ENCODE data around the gene SLC45A1.
"Not testable (repeated sequence)": the region's sequence is repeated elsewhere in the genome, so short reads cannot be mapped to it uniquely, and the experiment has no call there.

The SLC45A1 gene

DNA sequence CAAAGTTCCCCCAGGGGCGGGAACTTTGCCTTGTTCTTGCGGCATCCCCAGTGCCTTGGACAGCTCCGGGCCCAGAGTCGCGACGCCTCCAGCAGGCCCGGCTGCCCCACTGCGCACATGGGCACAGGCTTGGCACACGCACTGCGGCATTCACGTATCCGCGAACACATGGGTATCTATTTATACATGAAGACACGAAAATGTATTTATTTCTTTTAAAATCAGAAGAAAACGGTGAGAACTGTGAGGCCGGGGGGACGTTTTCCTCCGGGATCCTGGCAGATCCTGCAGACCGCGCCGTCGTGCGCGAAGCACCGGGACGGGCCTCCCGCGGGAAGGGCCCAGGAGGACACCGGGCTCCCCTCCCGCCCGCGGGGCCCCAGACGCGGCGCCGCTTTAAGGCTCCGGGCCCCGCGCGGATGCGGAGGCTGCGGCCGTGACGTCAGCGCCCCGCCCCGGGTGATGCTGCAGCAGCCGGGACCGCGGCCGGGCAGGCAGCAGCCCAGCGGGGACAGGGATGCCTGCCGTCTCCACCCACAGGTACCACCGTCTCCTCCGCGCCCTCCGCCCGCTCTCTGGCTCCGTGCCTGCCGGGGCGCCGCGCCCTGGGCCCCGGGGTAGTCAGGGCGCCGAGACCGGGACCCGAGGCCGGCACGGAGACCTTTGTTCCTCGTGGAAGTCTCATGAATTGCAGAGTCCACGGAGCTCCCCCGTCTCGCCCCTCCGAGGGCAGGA is at the start of gene SLC45A1:
SLC45A1 (plus strand) TSS at position 468 of the 735 bp plus-strand sequence. CDS start 6,216 bp downstream, outside the sequence.
- FAIRE-seq = no peak

GRCh38 chr1:8273036-8273435 is 44.9 kb upstream of the SLC45A1 start:
- no peak for FAIRE-seq

DNA sequence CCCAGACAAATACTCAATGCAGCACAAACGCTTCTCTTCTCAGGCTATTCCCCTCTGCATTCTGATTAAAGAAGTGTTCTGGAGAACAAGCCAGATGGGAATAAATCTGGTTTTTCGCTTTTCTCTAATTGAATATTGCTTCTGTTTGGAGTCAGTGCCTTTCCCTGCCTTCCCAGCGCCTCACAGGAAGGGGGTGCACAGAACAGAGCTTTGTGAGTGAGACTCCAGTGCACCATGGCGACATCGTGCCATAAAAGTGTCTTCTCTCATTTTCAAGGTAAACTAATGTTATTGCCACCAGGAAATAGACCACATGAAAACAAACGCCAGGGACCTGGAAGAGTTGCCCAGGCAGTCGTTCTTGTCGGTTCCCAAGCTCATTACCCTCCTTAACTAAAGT is 43.6 kb upstream of the SLC45A1 start:
- FAIRE-seq = no peak

DNA sequence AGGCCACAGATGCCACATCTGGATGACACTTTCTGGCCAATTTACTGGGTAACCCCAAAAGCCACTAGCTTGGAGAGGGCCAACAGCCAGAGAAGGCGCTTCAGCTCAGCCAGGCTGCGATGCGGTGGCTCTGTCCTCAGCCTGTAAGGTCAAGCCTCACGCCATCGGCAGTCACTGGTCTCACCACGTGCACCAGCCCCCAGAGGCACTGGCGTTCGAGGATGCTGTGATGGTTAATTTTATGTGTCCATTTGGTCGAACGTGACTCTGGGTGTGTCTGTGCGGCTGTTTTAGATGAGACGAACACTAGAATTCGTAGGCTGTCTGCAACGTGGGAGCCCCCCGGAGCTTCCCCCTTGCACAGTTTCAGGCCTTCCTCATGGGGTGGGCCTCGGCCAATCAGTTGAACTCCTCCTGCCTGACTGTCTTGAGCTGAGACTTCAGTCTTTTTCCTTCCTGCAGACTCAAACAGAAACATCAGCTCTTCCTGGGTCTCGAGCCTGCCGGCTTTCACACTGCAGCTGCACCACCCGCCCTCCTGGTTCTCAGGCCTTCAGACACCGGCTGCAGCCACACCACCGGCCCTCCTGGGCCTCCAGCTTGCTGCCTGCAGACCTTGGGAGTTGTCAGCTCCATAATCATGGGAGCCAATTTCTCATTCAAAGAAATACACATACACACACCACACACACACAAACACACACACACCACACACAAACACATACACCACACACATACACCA is 41.6 kb upstream of the SLC45A1 start:
- FAIRE-seq = no peak

DNA sequence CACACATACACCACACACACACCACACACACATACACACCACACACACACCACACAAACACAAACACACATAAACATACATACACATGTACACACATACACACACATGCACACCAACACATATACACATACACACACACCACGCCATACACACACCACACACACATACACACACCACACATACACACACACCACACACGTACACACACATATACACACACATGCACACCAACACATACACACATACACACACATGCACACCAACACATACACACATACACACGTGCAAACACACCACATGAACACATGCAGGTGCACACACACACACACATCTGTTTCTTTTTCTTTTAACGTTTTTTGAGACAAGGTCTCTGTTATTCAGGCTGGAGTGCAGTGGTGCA is 41.0 kb upstream of the SLC45A1 start:
- no peak for FAIRE-seq

DNA sequence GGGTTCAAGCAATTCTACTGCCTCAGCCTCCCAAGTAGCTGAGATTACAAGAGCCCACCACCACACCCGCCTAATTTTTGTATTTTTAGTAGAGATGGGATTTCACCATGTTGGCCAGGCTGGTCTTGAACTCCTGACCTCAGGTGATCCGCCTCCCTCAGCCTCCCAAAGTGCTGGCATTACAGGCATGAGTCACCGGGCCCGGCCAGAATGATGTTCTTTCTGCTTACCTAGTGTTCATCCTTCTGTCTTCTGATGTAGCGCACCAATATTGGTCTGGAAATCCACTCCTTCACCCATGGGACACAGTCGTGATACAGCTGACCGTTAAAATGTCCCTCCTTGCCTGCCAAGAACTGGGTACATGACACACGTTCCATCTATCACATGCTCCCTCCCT is 39.2 kb upstream of the SLC45A1 start:
- FAIRE-seq = not testable (repeated sequence)

DNA sequence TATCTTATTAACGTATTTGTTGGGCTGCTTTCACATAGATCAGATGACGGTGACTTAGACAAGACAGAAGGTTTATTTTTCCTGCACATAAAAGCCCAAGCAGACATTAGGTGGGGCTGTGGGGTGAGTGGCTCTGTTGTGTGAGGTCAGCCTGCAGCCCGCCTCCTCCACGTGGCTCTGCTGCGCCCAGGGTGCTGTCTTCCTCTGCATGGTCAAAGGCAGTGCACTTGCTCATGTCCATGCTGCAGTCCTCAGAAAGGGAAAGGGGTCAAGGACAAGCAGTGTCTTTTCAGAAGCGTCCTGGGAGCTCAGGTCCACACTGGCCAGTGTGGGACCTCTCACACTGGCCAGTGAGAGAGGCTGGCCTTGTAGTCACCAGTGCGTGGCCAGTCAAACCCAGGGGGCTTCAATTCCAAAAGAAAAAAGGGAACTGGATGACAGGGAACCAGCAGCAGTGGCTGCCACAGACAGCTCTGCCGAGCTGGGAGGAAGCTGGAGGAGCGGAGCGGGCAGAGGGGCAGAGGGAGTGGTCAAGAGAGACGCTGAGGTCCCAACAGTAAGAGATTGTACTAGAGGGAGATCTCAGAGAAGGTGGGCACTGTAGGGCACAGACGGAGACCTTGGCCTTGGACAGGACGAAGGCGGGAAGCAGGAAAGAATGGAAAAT is 35.9 kb upstream of the SLC45A1 start:
- FAIRE-seq = no peak

DNA sequence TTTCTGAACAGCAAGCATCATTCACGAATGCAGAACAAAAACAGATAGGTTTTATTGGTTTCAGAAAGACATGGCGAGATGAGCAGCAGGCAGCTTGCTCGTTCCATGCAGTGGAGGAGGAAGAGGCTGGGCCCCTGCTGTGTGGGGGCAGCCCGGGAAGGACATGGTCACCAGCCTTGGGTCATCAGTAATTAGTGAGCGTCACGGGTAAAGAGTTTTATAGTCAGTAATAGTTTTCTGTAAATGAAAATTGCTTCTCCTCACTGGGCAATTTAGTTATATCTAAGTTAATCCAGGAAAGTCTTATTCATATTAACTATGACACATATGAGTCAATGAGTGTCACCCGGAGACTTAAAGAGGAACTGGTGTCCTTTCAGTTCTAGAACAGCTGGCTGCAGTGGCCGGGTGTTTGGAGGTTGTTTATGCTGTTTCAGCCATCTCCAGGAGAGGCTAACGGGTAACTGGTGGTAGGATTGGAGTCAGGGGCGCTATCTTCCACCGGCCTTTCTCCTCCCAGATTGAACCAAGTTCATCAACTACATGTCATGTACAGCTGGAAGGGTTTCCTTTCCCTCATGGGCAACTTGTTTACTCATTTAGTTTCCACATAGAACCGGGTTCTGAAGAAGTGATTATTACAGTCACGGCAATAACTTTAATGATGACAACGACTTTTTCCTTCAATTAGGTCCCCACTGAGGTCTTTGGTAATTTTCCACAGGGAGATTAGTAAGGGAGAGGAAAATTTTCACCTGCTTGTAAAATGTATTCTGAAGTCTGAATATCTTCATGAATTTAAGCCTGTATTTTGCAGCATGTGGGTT is 34.6 kb upstream of the SLC45A1 start:
- FAIRE-seq = no peak

DNA sequence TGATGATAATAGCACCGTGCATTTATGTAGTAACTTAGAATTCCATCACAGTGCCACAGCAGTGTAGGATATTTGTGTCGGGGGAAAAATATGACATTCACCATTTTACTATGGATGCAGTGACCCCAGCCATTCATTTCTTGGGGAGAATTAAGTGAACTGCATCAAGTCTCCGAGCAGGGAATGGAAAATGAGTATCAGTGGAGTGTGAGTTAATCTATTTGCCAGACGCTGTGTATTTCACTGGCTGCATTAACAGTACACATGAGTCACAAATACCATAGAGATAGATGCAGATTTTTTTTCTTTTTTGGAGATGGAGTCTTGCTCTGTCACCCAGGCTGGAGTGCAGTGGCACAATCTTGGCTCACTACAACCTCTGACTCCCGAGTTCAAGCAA is 33.8 kb upstream of the SLC45A1 start:
- FAIRE-seq = no peak

DNA sequence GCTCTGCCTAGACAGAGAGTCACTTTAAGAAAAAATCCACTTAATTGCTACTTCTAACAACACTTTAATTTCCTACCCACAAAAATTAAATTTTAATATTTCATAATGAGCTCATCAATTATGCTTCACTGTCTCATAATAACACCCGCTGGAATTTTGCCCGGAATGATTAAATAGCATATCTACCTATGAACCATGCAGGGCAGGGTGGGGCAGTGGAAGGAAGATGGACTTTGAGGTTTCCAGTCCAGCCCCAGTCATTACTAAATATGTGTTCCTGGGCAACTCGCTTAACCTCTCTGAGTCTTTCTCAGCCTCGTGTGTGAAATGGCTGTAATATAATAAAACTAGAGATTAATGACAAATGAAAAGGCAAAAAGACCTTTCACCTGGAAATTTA is 32.8 kb upstream of the SLC45A1 start:
- FAIRE-seq = no peak

DNA sequence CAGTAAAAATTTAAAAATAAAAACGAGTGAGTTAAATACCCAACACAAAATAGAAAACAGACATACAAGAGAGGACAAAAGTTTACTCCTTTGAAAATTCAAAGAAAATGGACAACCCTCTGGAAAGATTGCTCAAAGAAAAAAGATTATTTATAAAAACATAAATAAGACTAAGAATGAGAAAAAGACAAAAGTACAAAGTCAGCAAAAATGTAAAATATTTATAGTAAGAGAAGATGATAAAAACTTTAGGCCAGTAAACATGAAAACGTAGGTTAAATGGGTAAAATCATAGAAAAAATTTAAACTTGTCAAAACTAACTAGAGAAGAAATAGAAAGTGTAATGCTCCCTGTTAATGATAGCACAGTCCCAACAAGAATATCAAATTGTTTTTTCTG is 31.9 kb upstream of the SLC45A1 start:
- no peak for FAIRE-seq

DNA sequence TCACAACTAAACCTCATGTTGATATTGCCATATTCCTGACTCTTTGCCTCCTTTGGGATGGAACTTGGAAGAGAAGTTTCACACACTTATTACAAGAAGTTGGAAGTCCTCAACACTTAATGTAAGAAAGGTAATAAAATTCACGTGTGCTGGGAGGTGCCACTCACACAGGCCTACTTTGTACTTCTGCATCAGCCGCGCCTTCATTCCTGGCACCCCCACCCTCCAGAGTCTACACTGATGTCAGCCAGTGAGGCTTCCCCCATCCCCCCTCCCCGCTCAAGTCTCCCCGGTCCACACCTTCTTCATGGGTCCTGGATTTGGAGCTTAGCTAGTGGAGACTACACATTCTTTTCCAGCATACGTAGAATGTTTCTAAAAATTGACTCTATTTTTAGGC is 24.8 kb upstream of the SLC45A1 start:
- FAIRE-seq = no peak

DNA sequence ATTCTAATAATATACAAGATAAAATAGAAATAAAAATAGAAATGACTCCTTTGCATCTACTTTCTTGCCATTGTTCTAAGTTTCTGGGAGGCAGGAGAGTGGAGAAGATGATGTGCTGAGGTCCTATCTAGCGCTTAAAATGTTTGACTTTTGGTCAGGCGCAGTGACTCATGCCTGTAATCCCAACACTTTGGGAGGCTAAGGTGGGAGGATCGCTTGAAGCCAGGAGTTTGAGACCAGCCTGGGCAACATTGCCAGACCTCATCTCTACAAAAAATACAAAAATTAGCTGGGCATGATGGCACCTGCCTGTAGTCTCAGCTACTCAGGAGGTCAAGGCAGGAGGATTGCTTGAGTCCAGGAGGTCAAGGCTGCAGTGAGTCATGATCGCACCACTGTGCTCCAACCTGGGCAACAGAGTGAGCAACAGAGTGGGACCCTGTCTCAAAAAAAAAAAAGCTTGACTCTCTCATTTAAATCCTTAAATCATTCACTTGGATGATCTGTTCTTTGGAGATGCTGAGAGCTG is 24.2 kb upstream of the SLC45A1 start:
- no peak for FAIRE-seq

DNA sequence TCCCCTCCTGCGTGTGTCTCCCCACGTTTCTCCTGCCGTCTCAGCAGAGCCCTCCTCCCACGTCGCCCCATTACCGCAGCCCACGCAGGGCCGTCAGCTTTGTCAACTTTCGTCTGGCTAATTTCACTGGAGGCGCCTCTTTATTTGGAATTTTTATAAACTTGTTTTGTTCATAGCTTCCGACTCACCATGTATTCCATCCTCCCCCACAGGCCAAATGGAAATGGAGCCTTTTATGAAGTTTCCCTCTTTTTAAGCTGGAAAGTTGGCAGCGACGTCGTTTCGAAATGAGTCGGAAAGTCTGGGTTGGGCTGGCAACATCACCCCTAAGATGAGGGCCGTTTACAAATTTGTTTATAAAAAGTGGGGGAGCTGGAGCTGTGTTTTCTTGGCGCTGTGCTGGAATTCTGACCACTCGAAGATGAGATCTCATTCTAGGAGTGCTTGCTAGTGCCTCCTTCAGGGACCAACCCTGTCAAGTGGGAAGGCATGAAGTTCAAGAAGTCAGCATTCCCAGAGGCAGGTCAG is 23.7 kb upstream of the SLC45A1 start:
- no peak for FAIRE-seq

GRCh38 chr1:8297245-8297644 is 20.7 kb upstream of the SLC45A1 start:
- no peak for FAIRE-seq

GRCh38 chr1:8299963-8300362 is 18.0 kb upstream of the SLC45A1 start:
- FAIRE-seq = no peak

- FAIRE-seq = no peak
These were observed 15.6 kb upstream of the SLC45A1 start for GRCh38 chr1:8302081-8302956.

- FAIRE-seq = no peak
These were observed 14.8 kb upstream of the SLC45A1 start for GRCh38 chr1:8303141-8303540.

DNA sequence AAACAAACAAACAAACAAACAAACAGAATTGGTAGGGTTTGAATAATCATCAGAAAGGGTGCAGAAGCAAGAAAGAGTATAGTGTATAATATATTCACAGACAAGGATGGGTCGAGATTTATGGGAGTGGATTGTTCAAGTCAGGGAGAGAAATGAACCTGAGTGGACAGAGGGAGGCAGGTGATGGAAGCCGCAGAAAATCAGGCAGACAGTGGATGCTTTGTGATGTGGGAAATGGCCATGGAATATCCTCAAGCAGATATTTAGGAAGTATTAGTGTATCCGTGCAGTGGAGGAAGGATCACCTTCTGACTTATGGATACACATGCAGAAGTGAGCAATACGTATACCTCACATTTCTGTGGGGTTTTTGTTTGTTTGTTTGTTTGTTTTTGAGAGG is 14.0 kb upstream of the SLC45A1 start:
- no peak for FAIRE-seq

DNA sequence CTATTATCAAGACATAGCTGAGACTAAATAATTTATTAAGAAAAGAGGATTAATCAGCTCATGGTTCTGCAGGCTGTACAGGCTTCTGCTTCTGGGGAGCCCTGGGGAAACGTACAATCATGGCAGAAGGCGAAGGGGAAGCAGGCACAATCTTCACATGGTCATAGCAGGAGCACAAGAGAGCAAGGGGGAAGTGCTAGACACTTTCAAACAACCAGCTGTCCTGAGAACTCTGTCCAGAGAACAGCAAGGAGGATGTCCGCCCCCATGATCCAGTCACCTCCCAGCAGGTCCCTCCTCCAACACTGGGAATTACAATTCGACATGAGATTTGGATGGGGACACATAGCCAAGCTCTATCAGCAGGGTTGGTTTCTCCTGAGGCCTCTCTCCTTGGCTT is 10.3 kb upstream of the SLC45A1 start:
- no peak for FAIRE-seq

- FAIRE-seq = no peak
These were observed 6.7 kb upstream of the SLC45A1 start for GRCh38 chr1:8311068-8311718.
